Adipose tissue (tissue), 3 donors: ENCODE data around the gene TRAP1. TPM values are rescaled to one million over a fixed set of nuclear protein-coding genes. Genes with fewer than 3 reads are reported as not detected.

ENCODE experiments used
- H3K27ac ChIP-seq: one replicate; pipeline ENCODE4 v1.5.1; 2013; ENCODE audit warnings: low read depth, low read length
- WGBS, 3 donors: extraction: QIAGEN DNeasy Blood & Tissue Kit; methylation state at CpG; one replicate each; pipeline ENCODE4 v1.1.7; 2013; 5-methylcytosine and 5-hydroxymethylcytosine counted together
- polyA plus RNA-seq, 3 donors: library from polyadenylated mRNA; stranded (reverse); fragments of 200-250 nt; gene quantifications; one replicate each; pipeline ENCODE4 v1.2.3, GENCODE V29; 2013
- donor health status: healthy with polysubstance abuse.
- donor health status: Bipolar disorder and iron deficiency.
- donor health status: healthy.

The TRAP1 gene
- polyA plus RNA-seq, result 10 to 100 TPM; 52.4 to 87.2 (median 65.8) TPM

DNA sequence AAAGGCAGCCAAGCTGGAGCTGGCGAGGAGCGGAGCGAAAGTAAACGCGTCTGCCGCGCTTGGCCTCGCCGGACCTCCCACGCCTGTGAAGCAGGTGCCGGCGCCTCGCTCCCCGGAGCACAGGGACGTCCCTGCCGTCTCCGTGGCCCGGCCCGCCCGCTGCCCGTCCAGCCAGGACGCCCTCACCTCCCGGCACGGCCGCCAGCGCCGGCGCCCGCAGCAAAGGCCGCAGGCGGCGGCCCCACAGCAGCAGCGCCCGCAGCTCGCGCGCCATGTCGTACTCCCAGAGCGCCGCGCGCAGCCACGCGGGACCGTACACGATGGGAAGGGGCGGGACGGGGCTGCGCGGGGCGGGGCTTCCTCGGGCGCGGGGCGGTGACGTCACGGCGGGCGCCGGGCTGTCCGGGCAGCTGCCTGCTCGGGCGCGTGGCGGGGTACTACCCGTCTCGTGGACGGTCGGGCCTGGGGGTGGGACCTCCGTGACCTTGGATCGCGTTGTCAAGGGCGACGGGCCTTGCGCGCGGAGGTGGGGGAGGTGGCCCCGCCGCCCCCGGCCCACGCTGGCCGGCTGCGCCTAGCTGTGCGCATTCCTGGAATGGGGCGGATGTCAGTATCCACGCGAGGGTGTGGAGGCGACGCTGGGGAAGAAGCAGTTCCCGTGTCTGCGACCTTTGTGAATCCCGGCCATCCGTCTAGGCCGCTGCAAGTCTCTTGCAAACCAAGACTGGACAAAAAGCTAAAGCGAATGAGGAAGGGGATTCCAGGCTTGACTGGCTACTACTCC, at the start of gene TRAP1:
TSS of gene TRAP1 (minus strand) at position 290 of the 784 bp plus-strand sequence. CDS start at position 274, 16 bp downstream.
- 0 to 1% (median 0%) methylated on average over 75 to 95 of the region's 95 CpGs for WGBS, 3 donors
- H3K27ac ChIP-seq, result peak within 1 kb of the TSS; percentile 63

- 96 to 97% (median 97%) methylated on average over 3 of the region's 3 CpGs for WGBS, 3 donors
- H3K27ac ChIP-seq, result no peak overlapping the region
These were observed 48.9 kb upstream of the TRAP1 start for GRCh38 chr16:3766177-3766576.

DNA sequence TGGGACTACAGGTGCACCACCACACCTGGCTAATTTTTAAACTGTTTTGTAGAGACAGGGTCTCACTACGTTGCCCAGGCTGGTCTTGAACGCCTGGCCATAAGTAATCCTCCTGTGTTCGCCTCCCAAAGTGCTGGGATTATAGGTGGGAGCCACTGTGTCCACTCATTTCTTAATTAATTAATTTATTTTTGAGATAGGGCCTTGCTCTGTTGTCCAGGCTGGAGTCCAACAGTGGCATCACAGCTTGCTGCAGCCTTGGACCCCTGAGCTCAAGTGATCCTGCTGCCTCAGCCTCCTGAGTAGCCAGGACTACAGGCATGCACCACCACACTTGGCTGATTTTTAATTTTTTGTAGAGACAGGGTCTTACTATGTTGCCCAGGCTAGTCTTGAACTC, 47.1 kb upstream of the TRAP1 start:
- no peak overlapping the region for H3K27ac ChIP-seq
- 86 to 98% (median 95%) methylated on average over 3 of the region's 3 CpGs for WGBS, 3 donors

DNA sequence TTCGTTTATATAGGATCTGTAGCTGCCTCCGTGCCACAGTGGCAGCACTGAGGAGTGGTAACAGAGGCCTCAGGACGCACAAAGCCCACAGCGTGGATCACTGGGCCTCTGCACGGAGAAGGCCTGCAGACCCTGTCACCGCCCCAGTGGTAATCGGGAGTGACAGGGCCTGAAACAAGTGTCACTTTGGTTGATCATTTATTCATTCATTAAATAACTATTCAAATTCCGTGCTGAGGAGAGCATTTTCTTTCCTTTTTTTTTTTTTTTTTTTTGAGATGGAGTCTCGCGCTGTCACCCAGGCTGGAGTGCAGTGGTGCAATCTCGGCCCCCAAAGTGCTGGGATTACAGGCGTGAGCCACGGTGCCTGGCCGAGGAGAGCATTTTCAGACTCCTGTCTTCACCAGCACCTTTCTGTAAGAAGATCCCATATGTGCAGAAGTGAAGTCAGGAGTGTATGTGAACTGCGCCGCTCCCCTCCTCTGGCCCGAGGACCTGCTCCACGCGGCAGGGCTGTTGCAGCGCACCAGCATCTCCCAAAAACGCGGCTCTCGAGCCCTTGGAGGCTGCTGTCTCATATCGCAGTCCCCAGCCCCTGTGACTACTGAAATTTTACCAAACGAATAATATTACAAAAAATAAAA, 44.9 kb upstream of the TRAP1 start:
- 90 to 94% (median 94%) methylated on average over 25 of the region's 25 CpGs for WGBS, 3 donors
- no peak overlapping the region for H3K27ac ChIP-seq

- H3K27ac ChIP-seq, result no peak overlapping the region
- 87 to 93% (median 87%) methylated on average over 14 of the region's 14 CpGs for WGBS, 3 donors
These were observed 44.2 kb upstream of the TRAP1 start for GRCh38 chr16:3761375-3762106.

- no peak overlapping the region for H3K27ac ChIP-seq
- WGBS, 3 donors, result 97 to 98% (median 97%) methylated on average over 6 of the region's 6 CpGs
These were observed 43.2 kb upstream of the TRAP1 start for GRCh38 chr16:3760518-3760917.

DNA sequence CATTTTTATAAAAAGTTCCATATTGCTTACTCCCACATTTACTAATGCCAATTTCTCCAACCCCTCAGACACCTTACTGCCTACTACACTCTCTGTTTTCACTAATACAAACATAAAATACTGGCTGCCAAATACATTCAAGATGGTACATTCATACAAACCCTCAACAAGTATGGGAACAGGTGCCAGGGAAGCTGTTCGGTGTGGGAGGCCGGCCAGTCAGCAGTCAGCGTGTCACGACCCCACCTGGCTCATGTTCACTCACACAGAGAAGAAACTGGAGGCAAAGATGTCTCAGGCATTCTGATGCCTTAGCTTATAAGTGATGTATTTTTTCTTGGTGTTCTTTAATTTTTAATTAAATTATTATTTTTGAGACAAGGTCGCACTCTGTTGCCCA, 42.4 kb upstream of the TRAP1 start:
- no peak overlapping the region for H3K27ac ChIP-seq

GRCh38 chr16:3756113-3756512, 38.8 kb upstream of the TRAP1 start:
- WGBS, 3 donors, result 92 to 95% (median 92%) methylated on average over 9 of the region's 9 CpGs
- no peak overlapping the region for H3K27ac ChIP-seq

More for the DNA sequence above, 42.4 kb upstream of the TRAP1 start:
- 86 to 92% (median 89%) methylated on average over 5 of the region's 5 CpGs for WGBS, 3 donors

DNA sequence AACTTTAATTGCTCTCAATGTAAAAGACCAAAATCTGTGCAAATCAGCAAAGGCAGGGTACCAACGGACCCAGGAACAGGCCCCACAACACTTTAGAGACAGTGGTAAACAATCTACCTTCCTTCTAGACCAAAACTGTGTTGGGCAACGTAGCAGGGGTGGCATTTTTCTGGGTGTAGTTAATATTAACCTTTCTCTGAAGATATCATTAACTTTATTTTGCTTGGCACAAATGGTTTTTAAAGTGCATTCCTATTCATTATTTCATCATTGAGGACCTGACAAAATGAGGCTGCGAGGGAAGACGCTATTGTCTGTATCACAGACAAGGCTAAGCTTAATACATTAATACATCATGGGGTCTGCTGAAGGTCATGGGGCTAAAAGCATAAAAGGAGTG, 37.9 kb upstream of the TRAP1 start:
- WGBS, 3 donors, result 58 to 92% (median 91%) methylated on average over 4 of the region's 4 CpGs
- H3K27ac ChIP-seq, result no peak overlapping the region

- 88 to 92% (median 90%) methylated on average over 5 of the region's 5 CpGs for WGBS, 3 donors
- H3K27ac ChIP-seq, result no peak overlapping the region
These were observed 37.4 kb upstream of the TRAP1 start for GRCh38 chr16:3754772-3755171.

DNA sequence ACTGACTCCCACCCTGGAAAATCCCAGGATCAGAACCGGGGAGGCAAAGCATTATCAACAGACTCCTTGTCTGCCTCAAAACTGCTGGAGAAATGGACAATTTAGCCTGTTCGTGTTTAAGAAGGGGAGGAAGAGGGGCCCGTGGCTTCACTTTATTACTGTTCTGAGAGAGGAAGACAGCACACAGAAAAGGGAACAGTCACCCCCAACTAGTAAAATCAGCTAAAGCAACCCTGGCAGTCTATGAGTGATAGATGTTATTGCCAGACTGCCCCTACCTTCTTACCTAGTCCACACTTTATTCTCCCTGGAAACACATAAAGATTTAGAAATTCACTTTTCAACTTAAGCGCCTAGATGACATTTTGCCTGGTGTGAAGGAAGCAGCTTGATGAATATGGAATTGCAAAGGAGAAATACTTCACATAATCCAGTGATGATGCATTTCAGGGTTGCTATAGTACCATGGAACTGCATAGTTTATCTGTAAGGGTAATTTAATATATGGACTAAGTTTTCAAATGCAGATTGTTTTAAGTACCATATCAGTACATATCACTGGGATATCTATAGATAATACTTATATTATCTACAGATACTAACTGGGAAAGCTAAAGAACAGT, 36.9 kb upstream of the TRAP1 start:
- H3K27ac ChIP-seq, result no peak overlapping the region
- WGBS, 3 donors, result 86 to 91% (median 90%) methylated on average over 4 of the region's 4 CpGs

DNA sequence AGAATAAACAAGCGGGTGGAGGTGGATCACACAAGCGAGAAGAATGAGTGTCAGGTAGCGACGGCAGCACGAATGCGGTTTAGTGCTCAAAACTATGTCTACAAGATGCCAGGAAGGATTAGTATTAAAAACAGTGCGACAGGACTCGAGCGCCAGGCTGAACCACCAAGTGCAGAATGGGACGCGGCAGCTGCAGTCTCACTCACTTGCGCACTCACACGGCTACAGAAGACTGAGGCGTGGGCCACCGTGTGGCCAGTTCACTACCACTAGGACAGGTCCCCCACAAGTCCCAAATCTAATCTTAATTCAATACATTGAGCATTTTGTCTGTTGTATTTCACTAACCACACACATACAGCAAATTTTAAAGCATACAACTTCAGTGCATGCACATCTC, 35.7 kb upstream of the TRAP1 start:
- no peak overlapping the region for H3K27ac ChIP-seq
- WGBS, 3 donors, result 93 to 95% (median 95%) methylated on average over 15 of the region's 15 CpGs

- WGBS, 3 donors, result 91 to 95% (median 95%) methylated on average over 8 of the region's 8 CpGs
These were observed 34.6 kb upstream of the TRAP1 start for GRCh38 chr16:3751878-3752277.

GRCh38 chr16:3748307-3748706, 31.0 kb upstream of the TRAP1 start:
- H3K27ac ChIP-seq, result no peak overlapping the region
- WGBS, 3 donors, result 65 to 88% (median 78%) methylated on average over 5 of the region's 5 CpGs

More at GRCh38 chr16:3751878-3752277, 34.6 kb upstream of the TRAP1 start:
- H3K27ac ChIP-seq, result no peak overlapping the region

- 80 to 90% (median 88%) methylated on average over 13 of the region's 13 CpGs for WGBS, 3 donors
- H3K27ac ChIP-seq, result no peak overlapping the region
These were observed 28.5 kb upstream of the TRAP1 start for GRCh38 chr16:3745751-3746355.

GRCh38 chr16:3744018-3744417, 26.7 kb upstream of the TRAP1 start:
- no peak overlapping the region for H3K27ac ChIP-seq
- WGBS, 3 donors, result 81 to 86% (median 83%) methylated on average over 7 of the region's 7 CpGs

DNA sequence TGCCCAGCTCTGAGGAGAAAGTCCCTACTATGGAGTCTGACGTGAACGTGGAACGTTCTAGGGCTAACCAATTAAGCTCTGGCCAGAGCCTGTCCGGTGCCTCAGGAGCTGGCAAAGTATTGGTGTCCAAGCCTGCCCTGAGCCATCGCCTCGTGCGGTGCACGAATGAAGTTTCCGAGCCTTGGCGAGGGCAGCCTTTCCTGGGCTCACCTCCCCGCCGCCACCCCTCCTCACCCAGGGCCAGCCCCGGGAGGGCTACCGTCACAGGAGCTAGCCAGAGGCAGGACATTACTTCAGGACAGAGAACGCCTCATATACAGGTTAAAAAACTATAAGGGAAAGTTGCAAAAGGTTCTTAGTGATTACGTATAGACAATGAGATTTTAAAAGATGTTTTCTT, 23.6 kb upstream of the TRAP1 start:
- 94% methylated on average over 16 of the region's 16 CpGs for WGBS, 3 donors

DNA sequence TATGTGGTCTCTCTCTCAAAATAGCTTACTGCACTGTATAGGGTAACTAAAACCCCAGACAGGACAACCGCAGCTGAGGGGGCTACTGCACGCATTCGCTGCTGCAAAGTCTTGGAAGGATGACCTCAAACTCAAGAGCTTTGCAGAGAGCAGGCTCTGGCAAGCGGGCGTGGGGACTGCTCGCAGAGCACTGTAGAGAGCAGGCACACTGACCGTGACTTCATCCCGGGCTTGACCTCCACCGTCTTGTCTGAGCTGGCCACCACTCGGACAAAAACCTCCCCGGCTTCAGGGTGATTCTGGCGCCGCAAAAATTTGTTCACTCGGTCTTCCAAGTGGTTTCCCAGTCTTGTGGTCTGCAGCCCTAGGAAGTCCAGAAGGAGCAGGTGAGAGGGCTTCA, 22.9 kb upstream of the TRAP1 start:
- WGBS, 3 donors, result 95 to 97% (median 95%) methylated on average over 14 of the region's 14 CpGs
- H3K27ac ChIP-seq, result no peak overlapping the region

More for the DNA sequence above, 23.6 kb upstream of the TRAP1 start:
- H3K27ac ChIP-seq, result no peak overlapping the region
